Measurements from ENCODE around the gene MGLL.

- TF ChIP-seq, protein P1, sequence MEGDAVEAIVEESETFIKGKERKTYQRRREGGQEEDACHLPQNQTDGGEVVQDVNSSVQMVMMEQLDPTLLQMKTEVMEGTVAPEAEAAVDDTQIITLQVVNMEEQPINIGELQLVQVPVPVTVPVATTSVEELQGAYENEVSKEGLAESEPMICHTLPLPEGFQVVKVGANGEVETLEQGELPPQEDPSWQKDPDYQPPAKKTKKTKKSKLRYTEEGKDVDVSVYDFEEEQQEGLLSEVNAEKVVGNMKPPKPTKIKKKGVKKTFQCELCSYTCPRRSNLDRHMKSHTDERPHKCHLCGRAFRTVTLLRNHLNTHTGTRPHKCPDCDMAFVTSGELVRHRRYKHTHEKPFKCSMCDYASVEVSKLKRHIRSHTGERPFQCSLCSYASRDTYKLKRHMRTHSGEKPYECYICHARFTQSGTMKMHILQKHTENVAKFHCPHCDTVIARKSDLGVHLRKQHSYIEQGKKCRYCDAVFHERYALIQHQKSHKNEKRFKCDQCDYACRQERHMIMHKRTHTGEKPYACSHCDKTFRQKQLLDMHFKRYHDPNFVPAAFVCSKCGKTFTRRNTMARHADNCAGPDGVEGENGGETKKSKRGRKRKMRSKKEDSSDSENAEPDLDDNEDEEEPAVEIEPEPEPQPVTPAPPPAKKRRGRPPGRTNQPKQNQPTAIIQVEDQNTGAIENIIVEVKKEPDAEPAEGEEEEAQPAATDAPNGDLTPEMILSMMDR (IDR thresholded peaks at IDR 0.05 in 4 of 5, conservative IDR thresholded peaks at IDR 0.05 in 1 of 5), result no peak
- TF ChIP-seq POLR2A (IDR thresholded peaks at IDR 0.05), result no peak
Measured at GRCh38 chr3:127784283-127784682, 38.0 kb downstream of the MGLL start.

Measured in gastrocnemius medialis (tissue), 4 donors.